GM23338 (cell line): ENCODE measurements around the gene KIRREL3.

ENCODE experiments used
- CREB1 ChIP-seq: fragments of 250-450 bp; sonication (Bioruptor Pico); IDR thresholded peaks from 2 replicates; pipeline ENCODE4 v1.5.0; 2020; ENCODE audit warnings: low read depth, mild to moderate bottlenecking, moderate library complexity
- CTCF ChIP-seq, 2 experiments: fragments of 200-600 bp in 1 of 2; sonication (generic) in 1 of 2; conservative IDR thresholded peaks; 2 replicates each; pipeline versions ENCODE4 v1.5.1 to v1.6.1; 2016 to 2017; ENCODE audit warnings: antibody characterized with exemption in 2 of 2, low read depth in 2 of 2, mild to moderate bottlenecking in 2 of 2, moderate library complexity in 1 of 2
- EZH2 ChIP-seq: fragments of 200-600 bp; sonication (generic); IDR thresholded peaks from one replicate; pipeline ENCODE4 v1.8.0; 2017; ENCODE audit warnings: antibody characterized with exemption, mild to moderate bottlenecking, low read depth; ENCODE audit not compliant: unreplicated experiment
- EZH2phosphoT487 ChIP-seq: fragments of 200-600 bp; sonication (generic); IDR thresholded peaks from one replicate; pipeline ENCODE4 v1.8.1; 2018; ENCODE audit warnings: antibody characterized with exemption; ENCODE audit not compliant: unreplicated experiment
- POLR2AphosphoS5 ChIP-seq: IDR thresholded peaks from 2 replicates; pipeline ENCODE4 v1.6.1; 2016; ENCODE audit warnings: antibody characterized with exemption, low read depth
- TF ChIP-seq, protein P1 (sequence below): IDR thresholded peaks from one replicate; pipeline ENCODE4 v1.6.1; 2018; ENCODE audit warnings: antibody characterized with exemption; ENCODE audit not compliant: unreplicated experiment
- TF ChIP-seq, protein P2 (sequence below): fragments of 250-450 bp; sonication (Bioruptor Pico); IDR thresholded peaks from 2 replicates; pipeline ENCODE4 v1.5.0; 2020; ENCODE audit warnings: mild to moderate bottlenecking, moderate library complexity

- TF ChIP-seq CREB1 (no peak), CTCF (conservative IDR thresholded peaks at IDR 0.05; ENCODE audit: low read depth in 2 of 2) (no peak), POLR2AphosphoS5 (no peak), EZH2phosphoT487 (no peak), EZH2 (no peak)
- TF ChIP-seq, protein P1, sequence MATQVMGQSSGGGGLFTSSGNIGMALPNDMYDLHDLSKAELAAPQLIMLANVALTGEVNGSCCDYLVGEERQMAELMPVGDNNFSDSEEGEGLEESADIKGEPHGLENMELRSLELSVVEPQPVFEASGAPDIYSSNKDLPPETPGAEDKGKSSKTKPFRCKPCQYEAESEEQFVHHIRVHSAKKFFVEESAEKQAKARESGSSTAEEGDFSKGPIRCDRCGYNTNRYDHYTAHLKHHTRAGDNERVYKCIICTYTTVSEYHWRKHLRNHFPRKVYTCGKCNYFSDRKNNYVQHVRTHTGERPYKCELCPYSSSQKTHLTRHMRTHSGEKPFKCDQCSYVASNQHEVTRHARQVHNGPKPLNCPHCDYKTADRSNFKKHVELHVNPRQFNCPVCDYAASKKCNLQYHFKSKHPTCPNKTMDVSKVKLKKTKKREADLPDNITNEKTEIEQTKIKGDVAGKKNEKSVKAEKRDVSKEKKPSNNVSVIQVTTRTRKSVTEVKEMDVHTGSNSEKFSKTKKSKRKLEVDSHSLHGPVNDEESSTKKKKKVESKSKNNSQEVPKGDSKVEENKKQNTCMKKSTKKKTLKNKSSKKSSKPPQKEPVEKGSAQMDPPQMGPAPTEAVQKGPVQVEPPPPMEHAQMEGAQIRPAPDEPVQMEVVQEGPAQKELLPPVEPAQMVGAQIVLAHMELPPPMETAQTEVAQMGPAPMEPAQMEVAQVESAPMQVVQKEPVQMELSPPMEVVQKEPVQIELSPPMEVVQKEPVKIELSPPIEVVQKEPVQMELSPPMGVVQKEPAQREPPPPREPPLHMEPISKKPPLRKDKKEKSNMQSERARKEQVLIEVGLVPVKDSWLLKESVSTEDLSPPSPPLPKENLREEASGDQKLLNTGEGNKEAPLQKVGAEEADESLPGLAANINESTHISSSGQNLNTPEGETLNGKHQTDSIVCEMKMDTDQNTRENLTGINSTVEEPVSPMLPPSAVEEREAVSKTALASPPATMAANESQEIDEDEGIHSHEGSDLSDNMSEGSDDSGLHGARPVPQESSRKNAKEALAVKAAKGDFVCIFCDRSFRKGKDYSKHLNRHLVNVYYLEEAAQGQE = no peak
- TF ChIP-seq, protein P2, sequence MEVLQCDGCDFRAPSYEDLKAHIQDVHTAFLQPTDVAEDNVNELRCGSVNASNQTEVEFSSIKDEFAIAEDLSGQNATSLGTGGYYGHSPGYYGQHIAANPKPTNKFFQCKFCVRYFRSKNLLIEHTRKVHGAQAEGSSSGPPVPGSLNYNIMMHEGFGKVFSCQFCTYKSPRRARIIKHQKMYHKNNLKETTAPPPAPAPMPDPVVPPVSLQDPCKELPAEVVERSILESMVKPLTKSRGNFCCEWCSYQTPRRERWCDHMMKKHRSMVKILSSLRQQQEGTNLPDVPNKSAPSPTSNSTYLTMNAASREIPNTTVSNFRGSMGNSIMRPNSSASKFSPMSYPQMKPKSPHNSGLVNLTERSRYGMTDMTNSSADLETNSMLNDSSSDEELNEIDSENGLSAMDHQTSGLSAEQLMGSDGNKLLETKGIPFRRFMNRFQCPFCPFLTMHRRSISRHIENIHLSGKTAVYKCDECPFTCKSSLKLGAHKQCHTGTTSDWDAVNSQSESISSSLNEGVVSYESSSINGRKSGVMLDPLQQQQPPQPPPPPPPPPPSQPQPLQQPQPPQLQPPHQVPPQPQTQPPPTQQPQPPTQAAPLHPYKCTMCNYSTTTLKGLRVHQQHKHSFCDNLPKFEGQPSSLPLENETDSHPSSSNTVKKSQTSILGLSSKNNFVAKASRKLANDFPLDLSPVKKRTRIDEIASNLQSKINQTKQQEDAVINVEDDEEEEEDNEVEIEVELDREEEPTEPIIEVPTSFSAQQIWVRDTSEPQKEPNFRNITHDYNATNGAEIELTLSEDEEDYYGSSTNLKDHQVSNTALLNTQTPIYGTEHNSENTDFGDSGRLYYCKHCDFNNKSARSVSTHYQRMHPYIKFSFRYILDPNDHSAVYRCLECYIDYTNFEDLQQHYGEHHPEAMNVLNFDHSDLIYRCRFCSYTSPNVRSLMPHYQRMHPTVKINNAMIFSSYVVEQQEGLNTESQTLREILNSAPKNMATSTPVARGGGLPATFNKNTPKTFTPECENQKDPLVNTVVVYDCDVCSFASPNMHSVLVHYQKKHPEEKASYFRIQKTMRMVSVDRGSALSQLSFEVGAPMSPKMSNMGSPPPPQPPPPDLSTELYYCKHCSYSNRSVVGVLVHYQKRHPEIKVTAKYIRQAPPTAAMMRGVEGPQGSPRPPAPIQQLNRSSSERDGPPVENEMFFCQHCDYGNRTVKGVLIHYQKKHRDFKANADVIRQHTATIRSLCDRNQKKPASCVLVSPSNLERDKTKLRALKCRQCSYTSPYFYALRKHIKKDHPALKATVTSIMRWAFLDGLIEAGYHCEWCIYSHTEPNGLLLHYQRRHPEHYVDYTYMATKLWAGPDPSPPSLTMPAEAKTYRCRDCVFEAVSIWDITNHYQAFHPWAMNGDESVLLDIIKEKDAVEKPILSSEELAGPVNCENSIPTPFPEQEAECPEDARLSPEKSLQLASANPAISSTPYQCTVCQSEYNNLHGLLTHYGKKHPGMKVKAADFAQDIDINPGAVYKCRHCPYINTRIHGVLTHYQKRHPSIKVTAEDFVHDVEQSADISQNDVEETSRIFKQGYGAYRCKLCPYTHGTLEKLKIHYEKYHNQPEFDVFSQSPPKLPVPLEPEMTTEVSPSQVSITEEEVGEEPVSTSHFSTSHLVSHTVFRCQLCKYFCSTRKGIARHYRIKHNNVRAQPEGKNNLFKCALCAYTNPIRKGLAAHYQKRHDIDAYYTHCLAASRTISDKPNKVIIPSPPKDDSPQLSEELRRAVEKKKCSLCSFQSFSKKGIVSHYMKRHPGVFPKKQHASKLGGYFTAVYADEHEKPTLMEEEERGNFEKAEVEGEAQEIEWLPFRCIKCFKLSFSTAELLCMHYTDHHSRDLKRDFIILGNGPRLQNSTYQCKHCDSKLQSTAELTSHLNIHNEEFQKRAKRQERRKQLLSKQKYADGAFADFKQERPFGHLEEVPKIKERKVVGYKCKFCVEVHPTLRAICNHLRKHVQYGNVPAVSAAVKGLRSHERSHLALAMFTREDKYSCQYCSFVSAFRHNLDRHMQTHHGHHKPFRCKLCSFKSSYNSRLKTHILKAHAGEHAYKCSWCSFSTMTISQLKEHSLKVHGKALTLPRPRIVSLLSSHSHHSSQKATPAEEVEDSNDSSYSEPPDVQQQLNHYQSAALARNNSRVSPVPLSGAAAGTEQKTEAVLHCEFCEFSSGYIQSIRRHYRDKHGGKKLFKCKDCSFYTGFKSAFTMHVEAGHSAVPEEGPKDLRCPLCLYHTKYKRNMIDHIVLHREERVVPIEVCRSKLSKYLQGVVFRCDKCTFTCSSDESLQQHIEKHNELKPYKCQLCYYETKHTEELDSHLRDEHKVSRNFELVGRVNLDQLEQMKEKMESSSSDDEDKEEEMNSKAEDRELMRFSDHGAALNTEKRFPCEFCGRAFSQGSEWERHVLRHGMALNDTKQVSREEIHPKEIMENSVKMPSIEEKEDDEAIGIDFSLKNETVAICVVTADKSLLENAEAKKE = no peak
Measured at GRCh38 chr11:126633330-126633729, 367.2 kb downstream of the KIRREL3 start.
